Liver (tissue), 9 donors: ENCODE results near the gene DENND4A. TPM values are rescaled to one million over a fixed set of nuclear protein-coding genes. Genes with fewer than 3 reads are reported as not detected.
A peak's percentile ranks its signal among the peaks of the same experiment; 100 is the strongest.

ENCODE experiments used
- DNase-seq: peaks from one replicate; pipeline ENCODE4 v3.0.0-alpha.2; 2017; ENCODE audit warnings: low spot score
- H3K27ac ChIP-seq, 2 donors: one replicate each; pipeline ENCODE4 v1.7.0; 2013; ENCODE audit warnings: inconsistent platforms in 2 of 2, low read length in 2 of 2, control low read depth in 1 of 2, low read depth in 1 of 2, mild to moderate bottlenecking in 1 of 2
- H3K27me3 ChIP-seq, 4 donors: one replicate each; pipeline versions ENCODE4 v1.6.1 to v1.7.0; 2013; ENCODE audit warnings: low read length in 3 of 4, inconsistent platforms in 1 of 4, mild to moderate bottlenecking in 1 of 4, moderate library complexity in 1 of 4; ENCODE audit not compliant: control insufficient read depth in 4 of 4, insufficient read depth in 4 of 4
- H3K36me3 ChIP-seq, 4 donors: one replicate each; pipeline versions ENCODE4 v1.6.1 to v1.7.0; 2013; ENCODE audit warnings: low read length in 3 of 4, mild to moderate bottlenecking in 3 of 4, low read depth in 1 of 4, moderate library complexity in 1 of 4; ENCODE audit not compliant: control insufficient read depth in 4 of 4, insufficient read depth in 3 of 4
- H3K4me1 ChIP-seq, 4 donors: one replicate each; pipeline versions ENCODE4 v1.6.1 to v1.7.0; 2013; ENCODE audit warnings: low read length in 3 of 4, mild to moderate bottlenecking in 3 of 4, moderate library complexity in 1 of 4; ENCODE audit not compliant: control insufficient read depth in 4 of 4, insufficient read depth in 4 of 4
- H3K4me3 ChIP-seq, 3 donors: one replicate each; pipeline versions ENCODE4 v1.6.1 to v1.7.0; 2013; ENCODE audit warnings: low read length in 3 of 3, control low read depth in 1 of 3, low read depth in 1 of 3, mild to moderate bottlenecking in 1 of 3
- H3K9ac ChIP-seq, 2 donors: one replicate each; pipeline ENCODE4 v1.7.0; 2013; ENCODE audit warnings: low read length in 2 of 2, mild to moderate bottlenecking in 2 of 2, moderate library complexity in 2 of 2, control low read depth in 1 of 2, low read depth in 1 of 2
- H3K9me3 ChIP-seq, 4 donors: one replicate each; pipeline versions ENCODE4 v1.6.1 to v1.7.0; 2013; ENCODE audit warnings: low read length in 3 of 4; ENCODE audit not compliant: control insufficient read depth in 4 of 4
- EGR1 ChIP-seq, 2 donors: IDR thresholded peaks; 2 replicates each; pipeline ENCODE4 v1.6.1; 2016 to 2018; ENCODE audit warnings: antibody characterized with exemption in 2 of 2, low read depth in 2 of 2
- FOXA1 ChIP-seq: IDR thresholded peaks from 2 replicates; pipeline ENCODE4 v1.6.1; 2016; ENCODE audit warnings: antibody characterized with exemption
- FOXA2 ChIP-seq: IDR thresholded peaks from 2 replicates; pipeline ENCODE4 v1.6.1; 2016; ENCODE audit warnings: antibody characterized with exemption
- GABPA ChIP-seq, 2 donors: IDR thresholded peaks in 1 of 2; conservative IDR thresholded peaks in 1 of 2; 2 replicates each; pipeline ENCODE4 v1.6.1; 2016; ENCODE audit warnings: antibody characterized with exemption in 2 of 2, mild to moderate bottlenecking in 1 of 2, moderate library complexity in 1 of 2
- HNF4A ChIP-seq, 2 donors: conservative IDR thresholded peaks; 2 replicates each; pipeline ENCODE4 v1.6.1; 2016; ENCODE audit warnings: antibody characterized with exemption in 2 of 2, mild to moderate bottlenecking in 2 of 2
- HNF4G ChIP-seq: IDR thresholded peaks from 2 replicates; pipeline ENCODE4 v1.6.1; 2016; ENCODE audit warnings: antibody characterized with exemption
- JUND ChIP-seq, 2 donors: IDR thresholded peaks; 2 replicates each; pipeline ENCODE4 v1.6.1; 2016; ENCODE audit warnings: antibody characterized with exemption in 2 of 2
- NR2F2 ChIP-seq: IDR thresholded peaks from 2 replicates; pipeline ENCODE4 v1.6.1; 2016; ENCODE audit warnings: antibody characterized with exemption
- RAD21 ChIP-seq, 2 donors: IDR thresholded peaks; 2 replicates each; pipeline ENCODE4 v1.6.1; 2016; ENCODE audit warnings: antibody characterized with exemption in 2 of 2, mild to moderate bottlenecking in 2 of 2
- RXRA ChIP-seq, 2 donors: IDR thresholded peaks; 2 replicates each; pipeline ENCODE4 v1.6.1; 2017 to 2018; ENCODE audit warnings: antibody characterized with exemption in 2 of 2, mild to moderate bottlenecking in 1 of 2
- SP1 ChIP-seq: IDR thresholded peaks from 2 replicates; pipeline ENCODE4 v1.6.1; 2018; ENCODE audit warnings: antibody characterized with exemption, mild to moderate bottlenecking
- YY1 ChIP-seq: IDR thresholded peaks from 2 replicates; pipeline ENCODE4 v1.6.1; 2016; ENCODE audit warnings: antibody characterized with exemption, mild to moderate bottlenecking
- WGBS: extraction: QIAGEN DNeasy Blood & Tissue Kit; methylation state at CpG from one replicate; pipeline ENCODE4 v1.1.7; 2013; 5-methylcytosine and 5-hydroxymethylcytosine counted together
- polyA plus RNA-seq, 2 donors: library from polyadenylated mRNA; stranded (reverse) in 1 of 2; unstranded in 1 of 2; fragments of 200-250 nt in 1 of 2; fragments of >200 nt in 1 of 2; fragmentation: Nextera tagmentation in 1 of 2; extraction: Ambion mirVana in 1 of 2; gene quantifications; one replicate each; pipeline versions ENCODE4 v1.2.1 to v1.2.3, GENCODE V29; 2013 to 2015
- total RNA-seq, 2 donors: library from RNA; depleted of rRNA; stranded (reverse); fragments of >200 nt; gene quantifications; one replicate each; pipeline ENCODE4 v1.2.3, GENCODE V29; 2014
- TF ChIP-seq, protein P1 (sequence below): IDR thresholded peaks from 2 replicates; pipeline ENCODE4 v1.6.1; 2016; ENCODE audit warnings: antibody characterized with exemption
- TF ChIP-seq, protein P2 (sequence below): IDR thresholded peaks from 2 replicates; pipeline ENCODE4 v1.6.1; 2016; ENCODE audit warnings: antibody characterized with exemption
- TF ChIP-seq, protein P3 (sequence below): IDR thresholded peaks from 2 replicates; pipeline ENCODE4 v1.6.1; 2016; ENCODE audit warnings: antibody characterized with exemption
- donor health status: healthy.
- donor health status: healthy.
- donor health status: healthy.
- donor health status: healthy.
- donor health status: healthy.

The DENND4A gene
- total and polyA plus RNA-seq, 4 donors: 5.2 to 75.5 (median 23.9) TPM

DNA sequence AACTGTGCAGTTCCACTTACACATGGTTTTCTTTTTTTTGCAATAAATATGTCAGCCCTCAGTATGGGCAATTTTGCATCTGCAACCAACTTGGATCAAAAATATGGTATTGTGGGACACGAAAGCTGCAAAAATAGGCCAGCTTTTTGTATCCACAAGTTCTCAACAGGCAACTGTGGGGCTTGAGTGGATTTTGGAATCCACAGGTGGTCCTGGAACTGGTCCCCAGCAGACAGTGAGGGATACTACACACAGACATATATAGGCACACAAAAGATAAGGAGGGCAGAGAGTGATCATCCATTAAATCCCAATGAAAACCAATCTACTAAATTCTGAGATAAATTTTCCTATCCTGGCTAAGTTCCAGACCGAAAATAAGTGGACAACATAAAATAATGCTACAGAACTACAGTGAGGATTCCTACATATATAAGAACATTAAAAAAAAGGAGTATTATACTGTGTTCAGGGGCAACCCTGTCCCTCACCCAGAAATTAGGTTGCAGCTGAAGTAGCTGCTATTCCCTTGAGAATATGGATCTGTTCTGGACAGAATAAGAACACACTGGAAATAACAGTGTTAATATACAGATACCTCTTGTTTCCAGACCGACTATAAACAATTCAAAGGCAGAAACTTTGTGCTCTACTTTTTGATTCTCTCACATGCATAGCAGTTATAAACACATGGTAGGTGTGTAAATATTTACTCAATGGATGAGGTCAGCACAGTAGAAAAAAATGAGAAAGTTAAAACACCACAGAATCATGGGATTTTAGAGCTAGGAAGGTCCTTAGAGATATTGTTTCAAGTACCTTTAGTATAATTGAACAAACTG lies 25.4 kb downstream of the DENND4A start:
- no peaks in the 10 kb centered on the region for H3K9me3 ChIP-seq
- no peak for DNase-seq
- H3K27me3 ChIP-seq: no peaks in the 10 kb centered on the region
- 64% methylated on average over 3 of the region's 3 CpGs for whole genome bisulfite sequencing
- no peaks in the 10 kb centered on the region for H3K36me3 ChIP-seq
- H3K27ac ChIP-seq: peak overlapping the region; percentile 60 to 66
- H3K9ac ChIP-seq: no peak overlapping the region
- peaks cover 2 to 11% (median 3%) of the 10 kb centered on the region in 4 donors for H3K4me1 ChIP-seq
- H3K4me3 ChIP-seq: no peak overlapping the region
- TF ChIP-seq FOXA2 (peak; percentile 52), HNF4A (conservative IDR thresholded peaks at IDR 0.05) (peak in 1 of 2 donors; percentile 22), RAD21 (IDR thresholded peaks at IDR 0.05) (peak; percentile 11 to 17), RXRA (IDR thresholded peaks at IDR 0.05) (peak in 1 of 2 donors; percentile 15), HNF4G (no peak), FOXA1 (peak; percentile 49), EGR1 (IDR thresholded peaks at IDR 0.05; ENCODE audit: low read depth in 2 of 2) (no peak), NR2F2 (no peak), JUND (IDR thresholded peaks at IDR 0.05) (peak; percentile 89 to 94), YY1 (no peak)
- TF ChIP-seq, protein P1, sequence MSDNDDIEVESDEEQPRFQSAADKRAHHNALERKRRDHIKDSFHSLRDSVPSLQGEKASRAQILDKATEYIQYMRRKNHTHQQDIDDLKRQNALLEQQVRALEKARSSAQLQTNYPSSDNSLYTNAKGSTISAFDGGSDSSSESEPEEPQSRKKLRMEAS: peak; percentile 65
- TF ChIP-seq, protein P2, sequence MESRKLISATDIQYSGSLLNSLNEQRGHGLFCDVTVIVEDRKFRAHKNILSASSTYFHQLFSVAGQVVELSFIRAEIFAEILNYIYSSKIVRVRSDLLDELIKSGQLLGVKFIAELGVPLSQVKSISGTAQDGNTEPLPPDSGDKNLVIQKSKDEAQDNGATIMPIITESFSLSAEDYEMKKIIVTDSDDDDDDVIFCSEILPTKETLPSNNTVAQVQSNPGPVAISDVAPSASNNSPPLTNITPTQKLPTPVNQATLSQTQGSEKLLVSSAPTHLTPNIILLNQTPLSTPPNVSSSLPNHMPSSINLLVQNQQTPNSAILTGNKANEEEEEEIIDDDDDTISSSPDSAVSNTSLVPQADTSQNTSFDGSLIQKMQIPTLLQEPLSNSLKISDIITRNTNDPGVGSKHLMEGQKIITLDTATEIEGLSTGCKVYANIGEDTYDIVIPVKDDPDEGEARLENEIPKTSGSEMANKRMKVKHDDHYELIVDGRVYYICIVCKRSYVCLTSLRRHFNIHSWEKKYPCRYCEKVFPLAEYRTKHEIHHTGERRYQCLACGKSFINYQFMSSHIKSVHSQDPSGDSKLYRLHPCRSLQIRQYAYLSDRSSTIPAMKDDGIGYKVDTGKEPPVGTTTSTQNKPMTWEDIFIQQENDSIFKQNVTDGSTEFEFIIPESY: no peak
- TF ChIP-seq, protein P3, sequence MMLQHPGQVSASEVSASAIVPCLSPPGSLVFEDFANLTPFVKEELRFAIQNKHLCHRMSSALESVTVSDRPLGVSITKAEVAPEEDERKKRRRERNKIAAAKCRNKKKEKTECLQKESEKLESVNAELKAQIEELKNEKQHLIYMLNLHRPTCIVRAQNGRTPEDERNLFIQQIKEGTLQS: peak; percentile 78

DNA sequence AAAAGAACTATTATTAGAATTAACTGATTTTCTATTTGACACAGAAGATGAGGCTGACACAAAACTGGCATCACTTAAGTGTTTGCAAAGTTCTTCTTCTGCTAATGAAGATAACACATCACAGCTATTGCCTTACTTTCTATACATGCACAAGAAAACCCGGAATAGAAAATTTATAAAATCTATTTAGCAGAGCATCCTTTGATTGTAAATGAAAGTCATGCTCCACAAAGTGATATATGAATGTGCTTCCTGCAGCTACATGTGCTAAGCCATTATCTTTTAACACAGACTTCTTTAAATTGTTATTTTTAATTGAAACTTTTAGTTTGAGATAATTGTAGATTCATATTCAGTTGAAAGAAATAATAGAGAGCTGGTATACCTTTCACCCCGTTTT lies 27.0 kb downstream of the DENND4A start:
- peaks cover 2 to 11% (median 3%) of the 10 kb centered on the region in 4 donors for H3K4me1 ChIP-seq
- no peak for TF ChIP-seq HNF4A (conservative IDR thresholded peaks at IDR 0.05)
- TF ChIP-seq, protein P3: no peak
- TF ChIP-seq, protein P2: no peak
- TF ChIP-seq JUND (IDR thresholded peaks at IDR 0.05): no peak
- no peak for TF ChIP-seq NR2F2
- no peak for TF ChIP-seq GABPA (IDR thresholded peaks at IDR 0.05 in 1 of 2, conservative IDR thresholded peaks at IDR 0.05 in 1 of 2)
- no peak for TF ChIP-seq SP1
- no peak for TF ChIP-seq YY1
- TF ChIP-seq, protein P1: no peak
- H3K27me3 ChIP-seq: no peaks in the 10 kb centered on the region
- no peaks in the 10 kb centered on the region for H3K36me3 ChIP-seq
- 84% methylated on average over 2 of the region's 2 CpGs for WGBS
- no peak overlapping the region for H3K4me3 ChIP-seq
- H3K9ac ChIP-seq: no peak overlapping the region
- H3K9me3 ChIP-seq: no peaks in the 10 kb centered on the region
- no peak overlapping the region for H3K27ac ChIP-seq
- no peak for DNase-seq
